ENCODE measurements around the gene JMJD1C.

DNA sequence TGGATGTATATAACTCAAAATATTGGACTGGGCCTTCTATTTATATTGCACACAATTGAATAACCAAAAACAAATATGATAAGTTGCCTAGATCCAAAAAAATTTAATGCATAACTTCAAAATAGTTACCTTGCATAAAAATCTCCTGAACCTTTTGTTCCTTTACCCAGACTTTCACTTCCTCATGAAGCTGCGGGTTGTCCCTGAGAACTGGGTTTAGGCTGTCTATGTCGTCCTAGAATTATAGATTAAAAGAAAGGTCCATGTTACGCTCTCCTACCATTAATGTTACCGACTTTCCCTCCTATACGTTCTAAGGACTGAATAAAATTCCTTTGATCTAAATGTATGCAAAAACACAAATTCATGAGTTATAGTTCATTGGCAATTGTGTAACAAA is 246.0 kb downstream of the JMJD1C start:
- no peak for TF ChIP-seq EZH2phosphoT487 (IDR thresholded peaks at IDR 0.05)
- TF ChIP-seq, protein P1, sequence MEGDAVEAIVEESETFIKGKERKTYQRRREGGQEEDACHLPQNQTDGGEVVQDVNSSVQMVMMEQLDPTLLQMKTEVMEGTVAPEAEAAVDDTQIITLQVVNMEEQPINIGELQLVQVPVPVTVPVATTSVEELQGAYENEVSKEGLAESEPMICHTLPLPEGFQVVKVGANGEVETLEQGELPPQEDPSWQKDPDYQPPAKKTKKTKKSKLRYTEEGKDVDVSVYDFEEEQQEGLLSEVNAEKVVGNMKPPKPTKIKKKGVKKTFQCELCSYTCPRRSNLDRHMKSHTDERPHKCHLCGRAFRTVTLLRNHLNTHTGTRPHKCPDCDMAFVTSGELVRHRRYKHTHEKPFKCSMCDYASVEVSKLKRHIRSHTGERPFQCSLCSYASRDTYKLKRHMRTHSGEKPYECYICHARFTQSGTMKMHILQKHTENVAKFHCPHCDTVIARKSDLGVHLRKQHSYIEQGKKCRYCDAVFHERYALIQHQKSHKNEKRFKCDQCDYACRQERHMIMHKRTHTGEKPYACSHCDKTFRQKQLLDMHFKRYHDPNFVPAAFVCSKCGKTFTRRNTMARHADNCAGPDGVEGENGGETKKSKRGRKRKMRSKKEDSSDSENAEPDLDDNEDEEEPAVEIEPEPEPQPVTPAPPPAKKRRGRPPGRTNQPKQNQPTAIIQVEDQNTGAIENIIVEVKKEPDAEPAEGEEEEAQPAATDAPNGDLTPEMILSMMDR (IDR thresholded peaks at IDR 0.05) = no peak
- no peak for TF ChIP-seq EZH2 (IDR thresholded peaks at IDR 0.05)
